Transverse colon (tissue), 4 donors: ENCODE data around the gene TUBE1. TPM values are rescaled to one million over a fixed set of nuclear protein-coding genes. Genes with fewer than 3 reads are reported as not detected.

Source experiments
- DNase-seq: peaks from one replicate; pipeline ENCODE4 v3.0.0-alpha.2; 2019
- H3K27ac ChIP-seq, 4 donors: fragments of 200-600 bp; sonication (generic); 2 replicates each; pipeline ENCODE4 v1.5.1; 2016 to 2018; ENCODE audit warnings: inconsistent platforms in 4 of 4
- H3K27me3 ChIP-seq: fragments of 200-600 bp; sonication (generic); 2 replicates; pipeline ENCODE4 v1.5.1; 2017; ENCODE audit warnings: inconsistent platforms
- H3K36me3 ChIP-seq, 4 donors: fragments of 200-600 bp; sonication (generic); 2 replicates each; pipeline ENCODE4 v1.5.1; 2017 to 2019; ENCODE audit warnings: inconsistent platforms in 4 of 4
- H3K4me1 ChIP-seq, 4 donors: fragments of 200-600 bp; sonication (generic); 2 replicates each; pipeline ENCODE4 v1.5.1; 2017 to 2020; ENCODE audit warnings: inconsistent platforms in 4 of 4
- H3K4me3 ChIP-seq, 4 donors: fragments of 200-600 bp; sonication (generic); 1 replicate in 1 of 4; 2 replicates in 3 of 4; pipeline versions ENCODE4 v1.5.1 to v1.6.1; 2017 to 2019; ENCODE audit warnings: inconsistent platforms in 4 of 4
- H3K9me3 ChIP-seq, 2 donors: fragments of 200-600 bp; sonication (generic); 2 replicates each; pipeline ENCODE4 v1.5.1; 2017 to 2019; ENCODE audit warnings: inconsistent platforms in 2 of 2
- CTCF ChIP-seq, 5 experiments: fragments of 200-600 bp in 3 of 5; fragments of 450-650 bp in 2 of 5; sonication (generic) in 3 of 5; IDR thresholded peaks; 1 replicate in 2 of 5; 2 replicates in 3 of 5; pipeline ENCODE4 v1.5.1; 2016 to 2017; ENCODE audit warnings: antibody characterized with exemption in 5 of 5, inconsistent platforms in 3 of 5, mild to moderate bottlenecking in 2 of 5, moderate library complexity in 1 of 5
- EP300 ChIP-seq: sonication (generic); formaldehyde crosslinking; IDR thresholded peaks from one replicate; pipeline ENCODE4 v1.6.1; 2017; ENCODE audit warnings: antibody characterized with exemption, low read depth
- POLR2A ChIP-seq: fragments of 450-650 bp; IDR thresholded peaks from one replicate; pipeline ENCODE4 v1.6.1; 2016; ENCODE audit warnings: antibody characterized with exemption, mild to moderate bottlenecking, moderate library complexity
- POLR2AphosphoS5 ChIP-seq, 3 donors: sonication (generic); formaldehyde crosslinking; IDR thresholded peaks; one replicate each; pipeline ENCODE4 v1.6.1; 2016; ENCODE audit warnings: antibody characterized with exemption in 3 of 3
- WGBS, 2 donors: methylation state at CpG; one replicate each; pipeline ENCODE4 v1.1.5; 2018; ENCODE audit warnings: low coverage in 1 of 2; 5-methylcytosine and 5-hydroxymethylcytosine counted together
- in situ Hi-C, 4 donors: fragments of 200-750 bp; cut with MboI; loops; one replicate each; pipeline versions ENCODE4 v1.15.0 to v1.15.1; 2017; ENCODE audit warnings: low sequenced_read_pairs in 3 of 4, low pct_ligation_motif_present in 1 of 4, low pct_unique_long_range_greater_than_20kb in 1 of 4
- intact Hi-C: fragments of 100-400 bp; cut with DNase I; formaldehyde crosslinking; loops from one replicate; pipeline ENCODE4 v1.15.1; 2023; ENCODE audit warnings: low total_unique reads
- total RNA-seq, 4 donors: library from RNA; depleted of rRNA; stranded (reverse); fragments of >200 nt; gene quantifications; one replicate each; pipeline ENCODE4 v1.1.0, GENCODE V29; 2016

TUBE1 gene
- total RNA-seq, 4 donors from 2014 or later, result 15.9 to 48.4 (median 26.5) TPM

- no peak for DNase-seq
- in situ Hi-C loops, result loop anchor here in 1 of 4 donors (25.0 kb wide), 1 partner anchor 772 kb away; a partner anchor contains a TSS
- peaks cover 5 to 30% (median 22%) of the 10 kb centered on the region in 4 donors for H3K4me1 ChIP-seq
- H3K9me3 ChIP-seq, result no peaks in the 10 kb centered on the region
- H3K27me3 ChIP-seq, result no peaks in the 10 kb centered on the region
- WGBS, 2 donors, result 95 to 100% methylated on average over 4 of the region's 4 CpGs
- TF ChIP-seq EP300 (no peak), POLR2A (no peak), CTCF (IDR thresholded peaks at IDR 0.05) (no peak), POLR2AphosphoS5 (IDR thresholded peaks at IDR 0.05) (no peak)
- intact Hi-C loops, result no loop called here
- H3K36me3 ChIP-seq, result no peaks in the 10 kb centered on the region
- no peak overlapping the region for H3K4me3 ChIP-seq
- H3K27ac ChIP-seq, result peak overlapping the region in 1 of 4 donors; percentile 5
These were observed 52.7 kb downstream of the TUBE1 start for GRCh38 chr6:112034616-112034995.

- WGBS, 2 donors, result 79 to 80% methylated on average over 2 to 6 of the region's 6 CpGs
- intact Hi-C loops, result no loop called here
- no peaks in the 10 kb centered on the region for H3K36me3 ChIP-seq
- no peak overlapping the region for H3K4me3 ChIP-seq
- no peaks in the 10 kb centered on the region for H3K27me3 ChIP-seq
- no peak for DNase-seq
- H3K9me3 ChIP-seq, result no peaks in the 10 kb centered on the region
- peaks cover 5 to 30% (median 22%) of the 10 kb centered on the region in 4 donors for H3K4me1 ChIP-seq
- no peak overlapping the region for H3K27ac ChIP-seq
- in situ Hi-C loops, result loop anchor here in 1 of 4 donors (25.0 kb wide), 1 partner anchor 772 kb away; a partner anchor contains a TSS
- TF ChIP-seq POLR2AphosphoS5 (IDR thresholded peaks at IDR 0.05) (no peak), EP300 (no peak), POLR2A (no peak), CTCF (IDR thresholded peaks at IDR 0.05) (no peak)
These were observed 53.3 kb downstream of the TUBE1 start for GRCh38 chr6:112033791-112034615.

GRCh38 chr6:112032728-112033127, 54.6 kb downstream of the TUBE1 start:
- 70 to 73% methylated on average over 5 to 6 of the region's 6 CpGs for WGBS, 2 donors
- intact Hi-C loops (no loop called here), in situ Hi-C loops (loop anchor here in 1 of 4 donors (25.0 kb wide), 1 partner anchor 770 kb away; a partner anchor contains a TSS)
- H3K27ac ChIP-seq, result no peak overlapping the region
- TF ChIP-seq POLR2A, result no peak
- TF ChIP-seq CTCF (IDR thresholded peaks at IDR 0.05), result no peak
- TF ChIP-seq EP300, result no peak
- TF ChIP-seq POLR2AphosphoS5 (IDR thresholded peaks at IDR 0.05), result no peak
- H3K4me1 ChIP-seq, result peaks cover 0 to 23% (median 15%) of the 10 kb centered on the region in 4 donors
- no peak overlapping the region for H3K4me3 ChIP-seq
- H3K27me3 ChIP-seq, result no peaks in the 10 kb centered on the region
- no peak for DNase-seq
- no peaks in the 10 kb centered on the region for H3K9me3 ChIP-seq
- H3K36me3 ChIP-seq, result no peaks in the 10 kb centered on the region

GRCh38 chr6:112031960-112032359, 55.3 kb downstream of the TUBE1 start:
- intact Hi-C loops, result no loop called here
- 91 to 100% methylated on average over 2 to 6 of the region's 6 CpGs for WGBS, 2 donors
- TF ChIP-seq CTCF (IDR thresholded peaks at IDR 0.05) (no peak), POLR2A (no peak), POLR2AphosphoS5 (IDR thresholded peaks at IDR 0.05) (no peak), EP300 (no peak)
- peaks cover 0 to 20% (median 15%) of the 10 kb centered on the region in 4 donors for H3K4me1 ChIP-seq
- no peak overlapping the region for H3K27ac ChIP-seq
- in situ Hi-C loops, result loop anchor here in 1 of 4 donors (25.0 kb wide), 1 partner anchor 770 kb away; a partner anchor contains a TSS
- no peaks in the 10 kb centered on the region for H3K9me3 ChIP-seq
- no peaks in the 10 kb centered on the region for H3K36me3 ChIP-seq
- H3K27me3 ChIP-seq, result no peaks in the 10 kb centered on the region
- DNase-seq, result no peak
- H3K4me3 ChIP-seq, result no peak overlapping the region
